Keratinocyte (primary cell): ENCODE results near the gene BTLA. TPM values are rescaled to one million over a fixed set of nuclear protein-coding genes. Genes with fewer than 3 reads are reported as not detected.

ENCODE experiments used
- DNase-seq: peaks from one replicate; pipeline ENCODE4 v3.0.0-alpha.2; 2011; ENCODE audit warnings: low read depth, missing footprints, low spot score
- FAIRE-seq: peaks from 2 replicates; lab custom pipeline; 2011; peaks lifted over from hg19 to GRCh38; lab: Jason Lieb, UNC
- H2AFZ ChIP-seq: 2 replicates; pipeline ENCODE4 v1.6.0; 2012; ENCODE audit warnings: low read length, control low read depth, inconsistent platforms; ENCODE audit not compliant: control insufficient read depth
- H3K27ac ChIP-seq: 2 replicates; pipeline ENCODE4 v1.5.1; 2011; ENCODE audit warnings: low read length; ENCODE audit not compliant: control insufficient read depth, insufficient read depth
- H3K27me3 ChIP-seq: 3 replicates; pipeline ENCODE4 v1.6.0; 2011; ENCODE audit warnings: low read length; ENCODE audit not compliant: control insufficient read depth, insufficient read depth; ENCODE audit errors: extremely low read depth
- H3K36me3 ChIP-seq, 2 experiments: 2 replicates in 1 of 2; 3 replicates in 1 of 2; pipeline ENCODE4 v1.5.1; 2011; ENCODE audit warnings: low read length in 2 of 2, mild to moderate bottlenecking in 1 of 2; ENCODE audit not compliant: control insufficient read depth in 2 of 2, insufficient read depth in 2 of 2; ENCODE audit errors: extremely low read depth in 1 of 2
- H3K4me1 ChIP-seq: 3 replicates; pipeline ENCODE4 v1.5.1; 2011; ENCODE audit warnings: low read length; ENCODE audit not compliant: control insufficient read depth, insufficient read depth; ENCODE audit errors: extremely low read depth
- H3K4me2 ChIP-seq: 3 replicates; pipeline ENCODE4 v1.6.0; 2011; ENCODE audit warnings: low read depth, low read length; ENCODE audit not compliant: control insufficient read depth, insufficient read depth; ENCODE audit errors: extremely low read depth
- H3K4me3 ChIP-seq, 3 experiments: fragments of 200-600 bp in 1 of 3; sonication (generic) in 1 of 3; 2 replicates in 2 of 3; 3 replicates in 1 of 3; pipeline ENCODE4 v1.5.1; 2011 to 2016; ENCODE audit warnings: low read length in 3 of 3, mild to moderate bottlenecking in 3 of 3, control low read depth in 2 of 3, inconsistent platforms in 1 of 3, low read depth in 1 of 3, mixed read lengths in 1 of 3, mixed run types in 1 of 3, moderate library complexity in 1 of 3; ENCODE audit not compliant: control insufficient read depth in 2 of 3, insufficient read depth in 2 of 3; ENCODE audit errors: extremely low read depth in 1 of 3
- H3K79me2 ChIP-seq: 2 replicates; pipeline ENCODE4 v1.6.0; 2012; ENCODE audit warnings: low read length; ENCODE audit not compliant: control insufficient read depth, insufficient read depth
- H3K9ac ChIP-seq: 3 replicates; pipeline ENCODE4 v1.6.0; 2011; ENCODE audit warnings: low read length; ENCODE audit not compliant: control insufficient read depth, insufficient read depth; ENCODE audit errors: extremely low read depth
- H3K9me1 ChIP-seq: 3 replicates; pipeline ENCODE4 v1.6.0; 2011; ENCODE audit warnings: low read length; ENCODE audit not compliant: control insufficient read depth, insufficient read depth; ENCODE audit errors: extremely low read depth
- H3K9me3 ChIP-seq: 2 replicates; pipeline ENCODE4 v1.5.1; 2012; ENCODE audit warnings: low read depth, low read length; ENCODE audit not compliant: control insufficient read depth
- H4K20me1 ChIP-seq: 3 replicates; pipeline ENCODE4 v1.6.0; 2011; ENCODE audit warnings: low read length; ENCODE audit not compliant: control insufficient read depth, insufficient read depth; ENCODE audit errors: extremely low read depth
- CTCF ChIP-seq, 3 experiments: IDR thresholded peaks in 1 of 3; conservative IDR thresholded peaks in 1 of 3; optimal IDR thresholded peaks in 1 of 3; 2 replicates in 2 of 3; 3 replicates in 1 of 3; pipeline versions ENCODE3 to v1.5.1; 2011; ENCODE audit warnings: low read length in 3 of 3, mild to moderate bottlenecking in 3 of 3, moderate library complexity in 2 of 3, control low read depth in 1 of 3, inconsistent platforms in 1 of 3; ENCODE audit not compliant: insufficient read depth in 2 of 3; ENCODE audit errors: extremely low read depth in 1 of 3
- EZH2 ChIP-seq: IDR thresholded peaks from one replicate; pipeline ENCODE4 v1.6.1; 2012; ENCODE audit warnings: inconsistent platforms, mild to moderate bottlenecking, low read length, moderate library complexity
- dilution Hi-C: fragments of 300-500 bp; cut with MboI; formaldehyde crosslinking; loops from one replicate; pipeline ENCODE4 v1.7.0; 2020; ENCODE audit warnings: low sequenced_read_pairs; ENCODE audit not compliant: extremely low pct_ligation_motif_present
- polyA plus RNA-seq, 5 experiments: library from polyadenylated mRNA; depleted of rRNA in 3 of 5; stranded (reverse) in 3 of 5; stranded (forward) in 1 of 5; unstranded in 1 of 5; fragments of >200 nt; gene quantifications; 1 replicate in 1 of 5; 2 replicates in 3 of 5; 3 replicates in 1 of 5; pipeline versions ENCODE4 v1.2.1 to v1.2.3, GENCODE V29; 2011 to 2012; ENCODE audit warnings: missing spikeins in 2 of 5, low read depth in 1 of 5, low replicate concordance in 1 of 5

Gene BTLA
- polyA plus RNA-seq, 1 donor (not counting 4 experiments of a cell fraction or from before 2014, with no cell fraction given), result 0.08 TPM

- TF ChIP-seq EZH2, result no peak
- no peak for TF ChIP-seq CTCF (optimal IDR thresholded peaks at IDR 0.05 in 1 of 3, IDR thresholded peaks at IDR 0.05 in 1 of 3, conservative IDR thresholded peaks at IDR 0.05 in 1 of 3; ENCODE audit: extremely low read depth in 1 of 3, insufficient read depth in 2 of 3, low read length in 3 of 3)
- dilution Hi-C loops, result no loop called here
- H4K20me1 ChIP-seq, result no peaks in the 10 kb centered on the region
- H3K9me3 ChIP-seq, result no peaks in the 10 kb centered on the region
- H3K27me3 ChIP-seq, result no peaks in the 10 kb centered on the region
- no peaks in the 10 kb centered on the region for H3K36me3 ChIP-seq
- H2AFZ ChIP-seq, result peak overlapping the region; percentile 6
- H3K4me3 ChIP-seq, result no peak overlapping the region
- DNase-seq, result no peak
- no peak overlapping the region for H3K9ac ChIP-seq
- no peaks in the 10 kb centered on the region for H3K79me2 ChIP-seq
- H3K4me2 ChIP-seq, result no peak overlapping the region
- no peaks in the 10 kb centered on the region for H3K4me1 ChIP-seq
- H3K27ac ChIP-seq, result no peak overlapping the region
- no peaks in the 10 kb centered on the region for H3K9me1 ChIP-seq
- no peak for FAIRE-seq
These were observed 73.2 kb downstream of the BTLA start for GRCh38 chr3:112425858-112426750.

GRCh38 chr3:112425382-112425781 is 73.9 kb downstream of the BTLA start:
- Histone ChIP-seq H2AFZ (no peak overlapping the region), H3K27me3 (no peaks in the 10 kb centered on the region), H3K36me3 (no peaks in the 10 kb centered on the region), H3K9me3 (no peaks in the 10 kb centered on the region), H3K79me2 (no peaks in the 10 kb centered on the region), H3K4me2 (no peak overlapping the region), H3K4me1 (no peaks in the 10 kb centered on the region), H3K27ac (no peak overlapping the region), H3K9ac (no peak overlapping the region), H3K9me1 (no peaks in the 10 kb centered on the region), H3K4me3 (no peak overlapping the region), H4K20me1 (no peaks in the 10 kb centered on the region)
- TF ChIP-seq CTCF (optimal IDR thresholded peaks at IDR 0.05 in 1 of 3, IDR thresholded peaks at IDR 0.05 in 1 of 3, conservative IDR thresholded peaks at IDR 0.05 in 1 of 3; ENCODE audit: extremely low read depth in 1 of 3, insufficient read depth in 2 of 3, low read length in 3 of 3), result no peak
- TF ChIP-seq EZH2, result no peak
- DNase-seq, result no peak
- dilution Hi-C loops, result no loop called here
- no peak for FAIRE-seq
